CD4-positive, alpha-beta T cell treated with Interleukin-17A for 4 hours (primary cell): ENCODE results near the gene UBE2H.

Experiments
- DNase-seq: peaks from one replicate; pipeline ENCODE4 v3.0.0-alpha.2; 2020; ENCODE audit warnings: mixed read lengths

Gene UBE2H

DNA sequence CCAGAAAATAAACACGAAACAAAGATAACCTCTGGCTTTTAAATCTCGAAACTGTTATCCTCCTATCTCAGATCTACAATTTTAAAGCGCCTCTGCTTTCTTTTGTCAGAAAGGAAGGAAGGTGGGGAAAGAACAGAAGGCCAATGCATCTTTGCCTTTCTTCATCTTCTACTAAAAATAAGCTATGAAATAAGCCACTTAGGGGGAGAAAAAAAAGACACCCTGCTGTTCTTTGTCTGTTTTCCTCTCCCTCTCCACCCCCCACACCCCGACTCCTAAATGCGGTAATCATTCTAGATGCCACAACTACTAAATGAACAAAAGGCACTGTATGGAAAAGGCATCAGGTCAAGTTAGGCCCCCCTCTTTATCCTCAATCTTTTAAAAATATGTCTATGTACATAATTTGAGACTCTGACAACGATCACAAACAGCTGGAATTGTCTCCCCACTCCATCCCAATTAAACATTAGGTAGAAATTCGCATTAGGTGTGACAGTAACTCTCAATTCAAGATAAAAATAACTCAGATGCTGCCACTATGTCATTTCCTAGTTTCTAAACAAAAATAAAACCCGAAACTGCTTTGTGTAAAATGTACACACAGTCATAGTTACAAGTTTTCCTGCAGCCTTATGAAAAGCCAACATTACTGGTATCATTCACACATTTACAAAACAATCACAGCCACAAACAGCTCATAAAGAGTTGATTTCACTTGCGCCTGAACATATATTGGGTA lies 2.4 kb downstream of the UBE2H start:
- no peak for DNase-seq

DNA sequence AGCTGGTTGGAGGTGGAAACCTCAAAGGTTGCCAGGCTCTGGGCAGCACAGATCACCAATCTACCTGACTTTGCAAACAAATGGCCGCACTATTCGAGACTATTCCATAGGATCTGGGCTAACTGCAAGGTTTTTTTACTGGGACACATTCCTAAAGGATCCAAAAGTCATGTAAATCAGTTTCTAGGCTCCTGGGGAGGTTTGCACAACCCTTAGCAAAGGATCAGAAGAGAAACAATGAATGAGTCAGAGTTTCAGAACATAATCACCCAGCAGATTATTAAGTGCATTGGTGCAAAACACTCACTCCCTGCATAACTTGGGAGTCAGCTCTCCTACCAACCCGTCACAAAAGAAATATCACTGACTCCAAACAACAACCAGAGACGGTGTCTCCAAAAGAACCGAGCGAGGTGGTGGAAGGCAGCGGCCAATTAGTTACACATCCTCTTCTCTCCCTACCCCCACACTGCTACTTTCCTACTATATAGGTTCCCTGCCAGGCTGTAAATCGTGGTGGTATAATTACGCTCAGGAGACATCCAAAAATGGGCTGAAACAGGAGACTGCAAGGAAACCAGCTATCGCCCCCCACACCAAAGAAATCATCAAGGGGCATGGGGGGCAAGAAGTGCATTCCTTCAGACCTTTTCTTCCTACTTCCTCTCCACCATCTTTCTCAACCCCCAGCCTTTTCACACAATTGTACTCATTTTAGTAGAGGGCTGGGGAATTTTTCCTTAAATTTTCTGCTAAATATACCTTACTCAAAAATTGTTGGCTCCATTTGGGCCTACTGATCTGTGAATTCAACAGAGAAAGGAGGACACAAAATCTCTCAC lies 3.2 kb downstream of the UBE2H start:
- peak; percentile 25 for DNase-seq

DNA sequence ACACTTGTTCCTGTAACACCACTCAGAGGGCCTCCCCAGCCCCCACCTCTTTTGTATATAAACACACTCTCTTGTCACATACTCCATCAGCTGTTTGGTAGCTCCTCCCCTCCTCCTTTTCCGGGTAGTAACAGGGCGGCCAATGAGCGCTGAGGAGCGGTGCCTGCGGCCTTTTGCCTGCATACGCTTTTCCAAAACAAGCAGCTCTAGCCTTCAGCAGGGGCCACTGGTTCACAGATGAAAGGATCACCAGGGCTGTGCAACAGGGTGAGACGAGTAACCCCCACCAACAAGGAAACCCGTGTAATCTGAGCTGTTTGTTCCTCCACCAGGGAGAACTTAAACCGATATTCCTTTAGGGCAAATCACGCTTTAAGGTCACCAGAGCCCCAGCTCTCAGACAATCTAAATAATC lies 3.9 kb downstream of the UBE2H start:
- DNase-seq, result peak; percentile 82

DNA sequence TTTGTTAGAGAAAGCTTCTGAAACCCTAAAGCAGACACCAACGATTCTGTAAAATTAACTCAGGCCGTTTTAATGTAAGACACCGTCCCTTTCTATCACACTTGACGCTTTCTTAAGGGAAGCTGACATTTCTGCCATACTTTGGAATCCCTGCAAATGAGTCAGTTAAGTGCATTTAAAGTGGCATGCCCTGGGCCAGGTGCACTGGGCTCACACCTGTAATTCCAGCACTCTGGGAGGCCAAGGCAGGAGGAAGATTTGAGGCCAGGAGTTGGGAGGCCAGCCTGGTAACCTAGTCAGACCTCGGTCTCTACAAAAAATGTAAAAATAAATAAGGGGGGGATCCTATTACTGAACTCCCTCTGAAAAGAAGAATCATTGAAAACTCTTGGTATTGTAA lies 4.4 kb downstream of the UBE2H start:
- no peak for DNase-seq

DNA sequence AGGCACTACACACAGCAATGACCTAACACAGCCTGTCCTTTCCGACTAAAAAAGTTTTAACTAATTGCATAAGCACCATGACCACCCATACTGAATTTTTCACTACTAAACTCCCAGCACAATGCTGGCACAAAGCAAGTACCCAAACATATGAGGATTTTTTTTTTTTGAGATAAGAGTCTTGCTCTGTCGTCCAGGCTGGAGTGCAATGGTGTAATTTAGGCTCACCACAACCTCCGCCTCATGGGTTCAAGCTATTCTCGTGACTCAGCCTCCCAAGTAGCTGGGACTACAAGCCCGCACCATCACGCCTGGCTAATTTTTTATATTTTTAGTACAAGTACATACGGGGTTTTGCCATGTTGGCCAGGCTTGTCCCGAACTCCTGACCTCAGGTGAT lies 5.1 kb downstream of the UBE2H start:
- no peak for DNase-seq

DNA sequence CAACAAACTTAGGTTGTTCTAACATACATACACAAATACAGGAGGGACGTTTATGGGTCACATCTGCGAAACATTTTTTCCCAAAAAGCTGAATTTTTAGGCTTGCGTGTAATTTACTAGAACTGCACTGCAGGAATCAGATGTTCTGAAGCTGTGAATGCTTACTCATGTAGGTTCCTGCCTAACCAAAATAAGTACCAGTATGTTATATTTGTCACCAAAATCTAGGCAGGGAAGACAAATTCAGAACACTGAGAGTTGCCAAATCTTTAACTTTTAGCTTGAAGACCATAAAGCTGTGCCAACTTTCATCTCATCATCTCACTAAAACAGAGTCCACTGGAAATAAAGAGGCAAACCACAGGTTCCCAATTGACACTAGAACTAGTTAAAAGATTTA lies 5.7 kb downstream of the UBE2H start:
- no peak for DNase-seq

DNA sequence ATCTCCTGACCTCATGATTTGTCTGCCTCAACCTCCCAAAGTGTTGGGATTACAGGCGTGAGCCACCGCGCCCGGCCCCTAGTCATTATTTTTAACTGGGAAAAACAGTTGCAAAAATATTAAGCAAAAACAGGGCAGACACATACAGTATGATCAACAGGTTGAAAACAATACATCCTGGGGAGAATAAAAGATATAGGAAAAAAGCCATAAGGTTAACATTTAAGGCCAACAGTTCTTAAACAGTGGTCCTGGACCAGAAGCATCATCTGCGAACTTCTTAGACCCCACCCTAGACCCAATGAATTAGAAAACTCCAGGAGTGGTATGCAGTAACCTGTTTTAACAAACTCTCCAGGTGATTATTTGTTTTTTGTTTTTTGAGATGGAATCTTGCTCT lies 6.5 kb downstream of the UBE2H start:
- no peak for DNase-seq

DNA sequence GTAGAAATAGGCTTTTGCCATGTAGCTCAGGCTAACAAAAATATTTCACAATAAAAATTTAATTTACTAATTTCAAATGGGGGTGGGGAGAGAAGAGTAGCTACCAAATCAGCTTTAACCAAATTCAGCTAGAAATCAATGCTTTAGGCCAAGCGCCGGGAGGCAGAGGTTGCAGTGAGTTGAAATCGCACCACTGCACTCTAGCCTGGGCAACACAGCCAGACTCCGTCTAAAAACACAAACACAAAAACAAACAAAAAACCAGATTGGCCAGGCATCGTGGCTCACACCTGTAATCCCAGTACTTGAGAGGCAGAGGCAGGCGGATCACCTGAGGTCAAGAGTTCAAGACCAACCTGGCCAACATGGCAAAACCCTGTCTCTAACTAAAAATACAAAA lies 9.4 kb downstream of the UBE2H start:
- no peak for DNase-seq

DNA sequence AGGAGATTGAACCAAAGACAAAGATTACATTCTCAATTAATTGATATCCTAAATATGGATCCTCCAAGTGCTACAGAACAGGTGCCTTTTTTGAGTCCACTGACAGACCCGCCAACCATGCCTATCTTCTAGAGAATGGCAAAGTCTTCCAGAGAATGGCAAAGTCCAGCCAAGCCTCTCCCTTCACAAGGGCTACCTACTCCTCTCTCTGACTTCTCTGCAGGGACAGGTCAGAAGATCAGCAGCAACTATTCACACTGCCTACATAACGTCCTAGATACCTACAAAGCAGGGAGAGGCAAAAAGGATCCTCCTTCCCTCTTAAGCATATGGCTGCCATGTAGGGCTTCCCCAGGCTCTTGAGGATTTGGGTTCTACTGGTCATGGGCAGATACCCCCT lies 12.4 kb downstream of the UBE2H start:
- no peak for DNase-seq

DNA sequence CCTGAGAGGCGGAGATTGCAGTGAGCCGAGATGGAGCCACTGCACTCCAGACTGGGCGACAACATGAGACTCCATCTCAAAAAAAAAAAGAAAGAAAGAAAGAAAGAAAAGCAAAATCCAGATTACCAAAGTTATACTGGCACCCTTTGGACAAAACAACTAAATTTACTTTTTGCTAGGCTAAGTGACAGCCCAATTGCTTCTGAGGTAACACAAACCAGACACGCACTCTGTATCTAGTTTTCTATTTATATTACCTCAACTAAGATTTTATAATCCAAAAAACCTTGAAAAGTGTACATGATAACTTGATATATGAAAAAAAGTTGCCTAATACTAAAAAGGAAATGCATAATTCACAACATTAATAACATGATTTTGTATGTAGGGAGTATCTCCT lies 12.9 kb downstream of the UBE2H start:
- DNase-seq, result no peak

DNA sequence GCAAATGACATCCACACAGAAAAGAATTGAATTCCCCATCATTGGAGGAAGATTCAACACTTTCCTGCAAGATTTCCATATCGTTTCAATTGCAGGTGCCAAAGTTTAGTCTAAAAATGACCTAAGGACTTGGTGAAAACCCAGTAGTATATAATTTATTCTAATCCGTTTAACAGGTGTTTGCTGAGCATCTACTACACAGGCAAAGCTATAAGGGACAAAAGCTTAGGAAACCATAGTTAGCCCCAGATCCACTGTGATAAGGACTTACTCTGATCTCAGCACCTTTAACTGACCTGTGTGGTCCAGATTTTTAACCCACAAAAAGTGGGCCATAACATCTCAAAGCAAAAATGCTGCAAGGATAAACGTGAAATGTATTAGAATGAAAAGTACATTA lies 19.1 kb downstream of the UBE2H start:
- no peak for DNase-seq

DNA sequence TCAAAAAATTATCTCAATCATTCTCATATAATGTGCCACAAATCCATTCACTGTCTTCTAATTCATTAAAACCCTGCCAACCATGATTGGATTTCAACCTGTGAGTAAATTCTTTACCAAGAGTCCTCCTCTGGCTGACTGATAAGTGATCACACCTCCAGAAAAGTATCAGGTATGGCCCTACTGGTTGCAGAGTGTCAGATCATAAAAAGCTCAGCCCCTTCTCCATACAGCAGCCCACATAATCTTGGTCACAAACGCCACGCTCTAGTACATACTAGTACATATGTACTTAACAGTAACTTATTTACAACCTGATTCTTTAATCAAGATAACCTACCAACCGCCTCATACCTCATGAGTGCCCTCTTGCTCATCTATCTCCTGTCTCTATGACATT lies 26.1 kb downstream of the UBE2H start:
- DNase-seq, result no peak

DNA sequence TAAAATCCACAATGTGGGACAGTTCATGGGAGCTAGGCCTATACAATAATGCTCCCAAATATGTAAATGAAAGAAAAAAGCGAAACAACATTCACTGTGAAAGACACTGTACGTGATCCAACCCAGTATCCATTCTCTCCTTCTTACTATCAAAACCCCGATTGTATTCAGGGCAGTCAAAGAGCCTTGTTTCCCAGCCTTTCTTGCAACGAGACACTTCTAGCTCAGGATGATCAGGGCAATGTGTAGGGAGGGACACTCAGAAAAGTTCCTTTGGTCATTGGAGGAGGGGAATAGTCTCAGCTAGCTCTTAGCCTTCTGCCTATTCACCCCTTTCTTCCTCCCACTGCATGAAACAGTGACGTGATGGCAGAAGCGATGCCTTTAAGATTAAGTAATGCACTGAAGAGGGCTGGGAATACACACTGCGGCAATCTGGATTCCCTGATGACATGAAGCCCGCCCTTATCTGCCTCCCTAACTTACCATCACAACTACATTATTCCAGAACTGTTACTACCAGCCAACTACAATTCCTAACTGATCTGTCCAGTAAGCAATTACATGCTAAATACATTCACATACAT lies 27.3 kb downstream of the UBE2H start:
- DNase-seq, result no peak

DNA sequence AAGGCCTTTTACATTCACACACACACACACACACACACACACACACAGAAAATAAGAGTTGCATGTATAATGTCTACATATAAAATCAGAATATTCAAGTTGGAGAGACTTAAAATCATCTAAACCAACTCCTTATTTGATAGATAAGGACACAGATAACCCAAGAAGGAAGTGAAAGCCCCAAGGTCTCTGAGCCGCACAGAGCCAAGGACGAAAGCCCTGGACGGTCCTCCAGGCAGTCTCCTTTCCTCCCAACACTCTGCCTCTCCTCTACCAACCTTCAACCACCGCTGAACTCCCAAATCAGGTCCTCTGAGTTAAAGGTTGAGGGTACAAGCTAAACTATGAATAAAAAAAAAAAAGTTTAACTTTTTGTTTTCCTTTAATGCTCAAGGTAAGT lies 28.2 kb downstream of the UBE2H start:
- DNase-seq, result no peak

DNA sequence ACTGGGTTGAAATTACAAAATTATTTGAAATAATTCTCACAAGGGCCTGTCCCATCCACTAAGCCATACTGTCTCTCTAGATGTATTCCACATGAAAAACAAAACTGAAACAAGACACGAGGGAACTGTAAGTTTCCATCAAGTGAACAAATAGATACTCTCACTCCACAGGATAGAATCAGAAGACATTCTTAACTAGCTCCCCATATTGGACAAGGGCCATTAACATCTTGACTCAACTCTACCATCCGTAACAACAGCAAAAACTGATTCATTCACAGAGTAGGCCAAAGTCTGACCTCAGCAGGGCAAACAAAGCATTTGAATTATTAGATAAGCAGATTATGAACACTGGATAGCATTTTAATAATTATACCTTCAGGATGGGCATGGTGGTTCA lies 29.1 kb downstream of the UBE2H start:
- DNase-seq, result no peak

DNA sequence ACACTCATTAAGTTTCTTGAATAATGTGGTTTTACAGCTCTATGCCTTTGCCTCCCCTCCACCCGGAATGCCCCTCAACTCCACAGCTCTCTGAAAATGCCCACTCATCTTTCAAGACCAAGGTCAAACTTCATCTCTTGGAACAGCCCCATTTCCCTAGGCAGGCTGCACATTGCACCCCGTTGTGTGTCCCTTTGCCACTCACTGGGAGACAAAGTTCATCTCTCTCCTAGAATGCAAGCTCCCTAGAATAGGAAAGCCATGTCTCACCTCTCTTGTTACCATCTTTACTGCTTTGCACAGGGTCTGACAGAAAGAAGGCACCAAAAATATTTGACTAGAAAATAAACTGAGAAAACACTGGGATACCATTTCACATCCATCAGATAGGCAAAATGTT lies 33.3 kb downstream of the UBE2H start:
- no peak for DNase-seq

DNA sequence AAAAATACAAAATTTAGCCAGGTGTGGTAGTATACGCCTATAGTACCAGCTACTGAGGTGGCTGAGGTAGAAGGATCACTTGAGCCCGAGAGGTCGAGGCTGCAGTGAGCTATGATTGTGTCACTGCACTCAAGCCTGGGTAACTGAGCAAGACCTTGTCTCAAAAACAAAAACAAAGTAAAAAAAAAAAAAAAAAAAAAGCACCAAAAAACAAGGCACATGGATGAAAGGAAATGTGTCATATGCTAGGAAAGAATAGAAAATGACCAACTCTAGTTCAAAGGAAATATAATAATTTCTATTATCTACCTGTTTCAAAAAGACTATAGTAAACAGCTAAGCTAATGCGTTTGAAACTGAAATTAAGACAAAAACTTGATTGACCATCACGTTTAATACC lies 33.8 kb downstream of the UBE2H start:
- no peak for DNase-seq

DNA sequence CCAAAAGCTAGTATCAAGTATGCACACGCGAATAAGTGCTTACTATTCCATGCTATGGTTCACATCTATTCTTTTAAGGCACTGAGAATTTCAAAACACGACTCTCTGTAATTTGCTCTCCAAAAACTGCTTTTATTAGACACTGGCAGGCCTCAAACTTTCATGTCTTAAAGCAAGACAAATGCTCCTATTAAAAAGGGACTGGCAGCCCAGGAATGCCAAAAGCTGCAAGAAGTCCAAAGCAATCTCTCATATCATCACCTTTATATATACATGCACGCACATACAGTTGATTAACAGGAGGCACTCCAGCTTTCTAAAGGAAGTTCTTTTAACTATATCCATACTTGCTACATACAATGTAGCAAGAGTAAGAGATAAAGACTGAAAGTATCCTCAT lies 34.8 kb downstream of the UBE2H start:
- DNase-seq, result no peak

DNA sequence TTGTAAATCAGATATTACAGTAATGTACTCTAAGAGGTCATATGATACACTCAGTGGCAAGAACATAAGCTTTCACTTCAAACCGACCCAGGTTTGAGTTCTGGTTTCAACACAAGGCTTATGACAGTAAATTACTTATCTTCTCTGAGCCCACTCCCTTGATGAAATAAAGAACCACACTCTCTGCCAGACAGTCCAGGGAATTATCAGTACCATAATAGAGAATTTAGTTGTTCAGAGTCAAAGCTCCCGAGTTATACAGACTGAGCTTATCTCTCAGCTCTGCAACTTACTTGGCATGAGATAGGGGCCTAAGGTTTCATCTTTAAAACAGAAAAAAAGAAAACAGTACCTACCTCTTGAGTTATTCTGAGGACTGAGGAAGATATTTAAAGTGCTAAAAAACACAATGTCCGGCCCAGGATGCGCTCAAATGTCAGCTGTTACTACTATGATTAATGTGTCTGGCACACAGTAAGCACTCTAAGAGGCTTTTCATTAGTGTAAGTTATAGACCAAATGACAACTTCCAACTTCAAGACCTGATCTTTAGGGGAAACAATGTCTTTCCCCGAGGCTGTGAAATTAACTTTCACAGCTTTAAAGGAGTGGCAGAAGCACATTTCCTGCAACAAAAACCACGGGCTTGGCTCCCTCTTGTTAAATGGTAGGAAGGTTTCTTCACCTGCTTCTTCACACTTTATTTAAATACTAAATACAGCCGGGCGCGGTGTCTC lies 38.1 kb downstream of the UBE2H start:
- DNase-seq, result peak; percentile 19

DNA sequence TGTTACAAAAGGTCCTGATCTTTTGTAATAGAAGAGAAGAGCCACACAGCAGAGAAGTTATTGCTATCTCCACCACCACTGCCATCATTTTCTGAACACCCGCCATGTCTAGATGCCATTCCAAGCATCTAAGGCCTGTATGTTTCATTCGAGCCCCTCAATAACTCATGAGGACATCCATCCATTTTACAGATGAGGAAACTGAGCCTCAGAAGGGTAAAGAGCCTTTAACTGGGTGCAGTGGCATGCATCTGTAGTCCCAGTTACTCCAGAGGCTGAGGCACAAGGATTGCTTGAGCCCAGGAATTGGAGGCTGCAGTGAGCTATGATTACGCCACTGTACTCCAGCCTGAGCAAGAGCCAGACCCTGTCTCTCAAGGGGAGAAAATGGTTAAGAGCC lies 39.3 kb downstream of the UBE2H start:
- no peak for DNase-seq

DNA sequence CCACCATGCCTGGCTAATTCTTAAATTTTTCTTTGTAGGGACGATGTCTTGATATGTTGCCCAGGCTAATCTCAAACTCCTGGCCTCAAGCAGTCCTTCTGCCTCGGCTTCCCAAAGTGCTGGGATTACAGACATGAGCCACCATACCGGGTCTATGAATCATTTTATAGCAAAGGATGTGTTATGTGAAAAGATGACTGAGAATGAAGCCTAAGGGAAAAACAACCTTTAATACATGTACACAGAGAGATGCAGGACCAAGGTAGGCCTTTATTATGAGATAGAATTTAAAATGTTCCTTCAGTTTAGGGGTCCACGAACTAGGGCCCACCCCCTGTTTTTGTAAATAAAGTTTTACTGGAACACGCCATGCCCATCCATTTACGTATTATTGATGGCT lies 41.0 kb downstream of the UBE2H start:
- no peak for DNase-seq

DNA sequence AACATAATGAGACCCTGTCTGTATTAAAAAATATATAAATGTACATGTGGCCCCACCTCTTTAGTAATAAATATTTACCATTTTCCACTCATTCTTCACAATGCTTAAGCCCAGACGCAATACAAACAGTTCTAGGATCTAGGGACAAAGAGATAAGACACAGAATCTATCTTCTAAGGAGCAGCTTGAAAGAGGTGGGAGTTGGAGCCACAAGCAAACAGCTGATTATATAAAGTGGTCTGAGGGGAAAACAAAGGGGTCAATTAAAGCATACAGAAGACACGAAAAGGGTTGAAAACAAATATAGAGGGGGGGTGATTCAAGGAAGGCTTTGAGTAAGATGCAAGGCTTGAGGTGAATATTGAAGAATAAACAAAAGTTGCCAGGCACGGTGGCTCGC lies 43.1 kb downstream of the UBE2H start:
- DNase-seq, result no peak

DNA sequence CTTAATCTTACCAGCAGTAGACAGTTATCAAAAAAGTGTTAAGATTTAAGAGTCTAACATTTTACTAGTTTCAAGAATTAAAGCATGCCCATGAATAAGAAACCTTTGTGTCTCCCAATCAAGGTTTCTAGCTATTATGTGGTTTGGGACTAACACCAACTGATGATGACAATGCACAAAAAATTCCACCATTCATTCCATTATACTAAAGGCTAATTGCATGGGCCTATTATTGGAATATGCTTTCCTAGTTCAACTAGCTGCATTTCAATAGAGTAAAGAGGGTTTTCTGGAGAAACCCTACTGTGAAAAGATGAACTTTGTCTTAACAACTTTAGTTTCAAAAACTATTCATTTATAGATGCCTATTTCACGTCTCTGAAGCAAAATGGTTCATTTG lies 44.6 kb downstream of the UBE2H start:
- DNase-seq, result no peak
